ENCODE measurements around the gene MINPP1. TPM values are rescaled to one million over a fixed set of nuclear protein-coding genes. Genes with fewer than 3 reads are reported as not detected.

MINPP1 gene
- total and polyA plus RNA-seq, 2 of the 13 experiments (the other 11 are each of a cell fraction or from before 2014, with no cell fraction given), result 19.2 to 53.7 TPM

GRCh38 chr10:87589645-87590051 lies 85.0 kb downstream of the MINPP1 start (continued):
- peak; percentile 21; the same call in 1 of the 2 replicates for TF ChIP-seq ARID5B (CRISPR knock-in tag; IDR thresholded peaks at IDR 0.05)
- no peak for TF ChIP-seq NFYB (CRISPR knock-in tag; IDR thresholded peaks at IDR 0.05)
- TF ChIP-seq TFAP4 (IDR thresholded peaks at IDR 0.05; ENCODE audit: borderline replicate concordance, low read depth), result peak; percentile 24; the same call in 1 of the 2 replicates
- peak; percentile 26; the same call in 1 of the 2 replicates for TF ChIP-seq NCOA2 (CRISPR knock-in tag; IDR thresholded peaks at IDR 0.05)
- TF ChIP-seq HIVEP1 (CRISPR knock-in tag; IDR thresholded peaks at IDR 0.05), result no peak
- no peak for TF ChIP-seq ZXDC (CRISPR knock-in tag; IDR thresholded peaks at IDR 0.05)
- TF ChIP-seq FOXO1 (CRISPR knock-in tag; IDR thresholded peaks at IDR 0.05), result no peak
- TF ChIP-seq PAX8 (CRISPR knock-in tag; IDR thresholded peaks at IDR 0.05; ENCODE audit: borderline replicate concordance), result no peak

All from HepG2 (cell line).